Esophagus squamous epithelium (tissue), 4 donors: ENCODE measurements around the gene C11orf21.

Experiments
- CTCF ChIP-seq, 6 experiments: fragments of 450-650 bp in 4 of 6; fragments of 200-600 bp in 2 of 6; sonication (generic) in 2 of 6; IDR thresholded peaks; one replicate each; pipeline ENCODE4 v1.5.1; 2016 to 2019; ENCODE audit warnings: antibody characterized with exemption in 6 of 6, mild to moderate bottlenecking in 4 of 6, moderate library complexity in 4 of 6
- POLR2A ChIP-seq, 4 donors: fragments of 450-650 bp; IDR thresholded peaks; one replicate each; pipeline ENCODE4 v1.6.1; 2017; ENCODE audit warnings: antibody characterized with exemption in 4 of 4, mild to moderate bottlenecking in 4 of 4, moderate library complexity in 3 of 4

- no peak for TF ChIP-seq POLR2A (IDR thresholded peaks at IDR 0.05)
- TF ChIP-seq CTCF (IDR thresholded peaks at IDR 0.05): no peak
These were observed 13.9 kb upstream of the C11orf21 start for GRCh38 chr11:2315395-2316168.
